K562 (cell line): Measurements from ENCODE around the gene ST6GAL1. TPM values are rescaled to one million over a fixed set of nuclear protein-coding genes. Genes with fewer than 3 reads are reported as not detected.
A peak's percentile ranks its signal among the peaks of the same experiment; 100 is the strongest.

Experiments used
- ATF7 ChIP-seq: fragments of 450-650 bp; IDR thresholded peaks from 2 replicates; pipeline ENCODE4 v1.7.1; 2014; ENCODE audit warnings: mild to moderate bottlenecking, moderate library complexity
- ELK1 ChIP-seq: sonication (generic); formaldehyde crosslinking; IDR thresholded peaks from 2 replicates; pipeline ENCODE4 v1.8.1; 2022; ENCODE audit warnings: missing genetic modification reagents
- ERF ChIP-seq: fragments of 450-650 bp; formaldehyde crosslinking; IDR thresholded peaks from 2 replicates; pipeline ENCODE4 v1.4.0; 2020; ENCODE audit warnings: mild to moderate bottlenecking, mixed read lengths
- FOXA3 ChIP-seq, 2 experiments: fragments of 450-650 bp in 1 of 2; sonication (generic) in 1 of 2; formaldehyde crosslinking; IDR thresholded peaks in 1 of 2; conservative IDR thresholded peaks in 1 of 2; 2 replicates each; pipeline versions ENCODE4 v1.4.0 to v1.8.0; 2020 to 2022; ENCODE audit warnings: mild to moderate bottlenecking in 2 of 2, missing genetic modification reagents in 1 of 2
- JUNB ChIP-seq: fragments of 450-650 bp; formaldehyde crosslinking; conservative IDR thresholded peaks from 2 replicates; pipeline ENCODE4 v1.4.0; 2020; ENCODE audit warnings: mild to moderate bottlenecking
- KDM1A ChIP-seq, 2 experiments: fragments of 450-650 bp; IDR thresholded peaks; 2 replicates each; pipeline ENCODE4 v1.6.1; 2016; ENCODE audit warnings: mild to moderate bottlenecking in 2 of 2
- MNT ChIP-seq, 2 experiments: fragments of 450-650 bp; conservative IDR thresholded peaks; 2 replicates each; pipeline ENCODE4 v1.6.1; 2017; ENCODE audit warnings: mild to moderate bottlenecking in 2 of 2, moderate library complexity in 2 of 2
- NBN ChIP-seq: fragments of 450-650 bp; IDR thresholded peaks from 2 replicates; pipeline ENCODE4 v1.6.1; 2016; ENCODE audit warnings: low read depth, mild to moderate bottlenecking
- NCOA1 ChIP-seq: fragments of 450-650 bp; IDR thresholded peaks from 2 replicates; pipeline ENCODE4 v1.6.1; 2016; ENCODE audit warnings: low read depth
- PHF21A ChIP-seq: fragments of 450-650 bp; IDR thresholded peaks from 2 replicates; pipeline ENCODE4 v1.6.1; 2017; ENCODE audit warnings: low read depth, borderline replicate concordance
- PKNOX1 ChIP-seq: fragments of 450-650 bp; IDR thresholded peaks from 2 replicates; pipeline ENCODE4 v1.6.1; 2016
- POLR2B ChIP-seq: fragments of 450-650 bp; IDR thresholded peaks from 2 replicates; pipeline ENCODE4 v1.6.1; 2018; ENCODE audit warnings: low read depth; ENCODE audit not compliant: partially characterized antibody
- POLR2G ChIP-seq: fragments of 200-400 bp; formaldehyde crosslinking; IDR thresholded peaks from 2 replicates; pipeline ENCODE4 v1.6.1; 2017; ENCODE audit warnings: low read depth, mild to moderate bottlenecking, antibody characterized with exemption, low read length, moderate library complexity
- SRSF7 ChIP-seq: fragments of 200-400 bp; formaldehyde crosslinking; optimal IDR thresholded peaks from 2 replicates; pipeline ENCODE3; 2017; ENCODE audit warnings: mild to moderate bottlenecking, low read depth, low read length
- THRAP3 ChIP-seq: fragments of 450-650 bp; IDR thresholded peaks from 2 replicates; pipeline ENCODE4 v1.6.1; 2016; ENCODE audit warnings: mild to moderate bottlenecking, inconsistent platforms, borderline replicate concordance
- TRIM25 ChIP-seq: fragments of 450-650 bp; IDR thresholded peaks from 2 replicates; pipeline ENCODE4 v1.7.0; 2016; ENCODE audit warnings: borderline replicate concordance
- ZFP36 ChIP-seq: fragments of 150-350 bp; IDR thresholded peaks from 2 replicates; pipeline ENCODE4 v1.6.1; 2018; ENCODE audit warnings: low read length, low read depth; ENCODE audit not compliant: partially characterized antibody
- ZNF384 ChIP-seq: IDR thresholded peaks from 2 replicates; pipeline ENCODE4 v1.6.1; 2012; ENCODE audit warnings: low read depth, low read length, improper control_type of control experiment
- ZNF655 ChIP-seq: fragments of 250-450 bp; sonication (Bioruptor Pico); IDR thresholded peaks from 2 replicates; pipeline ENCODE4 v1.5.0; 2021
- ZNF699 ChIP-seq: fragments of 250-450 bp; sonication (Bioruptor Pico); IDR thresholded peaks from 2 replicates; pipeline ENCODE4 v1.8.0; 2021; ENCODE audit warnings: mild to moderate bottlenecking, moderate library complexity; ENCODE audit not compliant: insufficient replicate concordance
- ZNF76 ChIP-seq: fragments of 250-450 bp; sonication (Bioruptor Pico); IDR thresholded peaks from 2 replicates; pipeline ENCODE4 v1.4.0; 2020; ENCODE audit warnings: mild to moderate bottlenecking, moderate library complexity, borderline replicate concordance
- polyA plus RNA-seq, 8 experiments: library from polyadenylated mRNA; depleted of rRNA in 4 of 8; stranded (reverse) in 5 of 8; unstranded in 3 of 8; fragments of >200 nt; fragmentation: Nextera tagmentation in 2 of 8; fragmentation: Illumina TruSeq in 1 of 8; extraction: Ambion mirVana in 2 of 8; extraction: Trizol in 1 of 8; gene quantifications; 2 replicates each; pipeline versions ENCODE4 v1.2.1 to v1.2.3, GENCODE V29; 2011 to 2014; ENCODE audit warnings: inconsistent platforms in 1 of 8, missing spikeins in 1 of 8
- total RNA-seq, 7 experiments: library from RNA; depleted of rRNA in 6 of 7; stranded (reverse); fragments of >200 nt in 6 of 7; fragmentation: Illumina TruSeq in 2 of 7; extraction: Trizol in 2 of 7; gene quantifications; 2 replicates each; pipeline versions ENCODE4 v1.2.1 to v1.2.3, GENCODE V29; 2011 to 2021; ENCODE audit warnings: low replicate concordance in 1 of 7

The ST6GAL1 gene
- total and polyA plus RNA-seq, 9 of the 15 experiments (the other 6 are each of a cell fraction or from before 2014, with no cell fraction given): 31.9 to 145 (median 71.0) TPM

GRCh38 chr3:186882881-186883685 lies 47.2 kb upstream of the ST6GAL1 start (continued):
- TF ChIP-seq ELK1 (CRISPR knock-in tag): no peak
- TF ChIP-seq ATF7: peak; percentile 91
- TF ChIP-seq MNT (conservative IDR thresholded peaks at IDR 0.05): 0 out of 4 replicates have a peak, but pooled peaks of 1 of the 2 experiments have one; percentile 37
- peak; percentile 62 for TF ChIP-seq NCOA1
- peak; percentile 27 for TF ChIP-seq POLR2B
- no peak for TF ChIP-seq JUNB (CRISPR knock-in tag)
- no peak for TF ChIP-seq ERF (CRISPR knock-in tag)
- no peak for TF ChIP-seq PHF21A
- peak; percentile 73 to 77; a peak in 3 of 4 replicates for TF ChIP-seq KDM1A (IDR thresholded peaks at IDR 0.05)
- TF ChIP-seq ZNF699: no peak
- TF ChIP-seq FOXA3 (CRISPR knock-in tag; conservative IDR thresholded peaks at IDR 0.05 in 1 of 2, IDR thresholded peaks at IDR 0.05 in 1 of 2): no peak; a peak in 1 of 4 replicates
- no peak for TF ChIP-seq POLR2G
- no peak for TF ChIP-seq ZNF655
- no peak for TF ChIP-seq THRAP3
- TF ChIP-seq TRIM25: no peak
- no peak for TF ChIP-seq NBN
- TF ChIP-seq ZNF384: peak; percentile 97
- TF ChIP-seq PKNOX1: peak; percentile 93
- TF ChIP-seq ZFP36: no peak
- no peak for TF ChIP-seq SRSF7
- no peak for TF ChIP-seq ZNF76 (CRISPR knock-in tag)
